SU-DHL-6 (cell line): ENCODE data around the gene OSBP2.
"Not testable (repeated sequence)": the region's sequence is repeated elsewhere in the genome, so short reads cannot be mapped to it uniquely, and the experiment has no call there.

ENCODE experiments used
- H2AFZ ChIP-seq: fragments of 200-600 bp; sonication (generic); 2 replicates; pipeline ENCODE4 v1.6.1; 2014; ENCODE audit warnings: low read depth, mild to moderate bottlenecking, moderate library complexity, mixed read lengths, antibody characterized with exemption, low read length; ENCODE audit not compliant: severe bottlenecking
- H3F3A ChIP-seq: fragments of 200-600 bp; shearing (Covaris generic); 2 replicates; pipeline ENCODE4 v1.6.0; 2016; ENCODE audit warnings: antibody characterized with exemption, mild to moderate bottlenecking; ENCODE audit not compliant: insufficient read depth
- H3K27ac ChIP-seq: fragments of 200-600 bp; sonication (generic); 2 replicates; pipeline ENCODE4 v1.5.1; 2016; ENCODE audit warnings: low read depth, mild to moderate bottlenecking, low read length, moderate library complexity, mixed read lengths
- H3K27me3 ChIP-seq: fragments of 200-600 bp; sonication (generic), shearing (Covaris generic); 2 replicates; pipeline ENCODE4 v1.6.0; 2014; ENCODE audit warnings: mild to moderate bottlenecking, low read length
- H3K36me3 ChIP-seq: fragments of 200-600 bp; sonication (generic); 2 replicates; pipeline ENCODE4 v1.6.1; 2014; ENCODE audit warnings: mild to moderate bottlenecking, low read length, mixed read lengths
- H3K4me2 ChIP-seq: fragments of 300-600, 200-600 bp; shearing (Covaris generic), sonication (generic); 2 replicates; pipeline ENCODE4 v1.6.0; 2014; ENCODE audit warnings: low read length, low read depth, mild to moderate bottlenecking; ENCODE audit not compliant: poor library complexity, severe bottlenecking
- H3K4me3 ChIP-seq: fragments of 200-600 bp; sonication (generic); 2 replicates; pipeline ENCODE4 v1.5.1; 2014; ENCODE audit warnings: antibody characterized with exemption, low read length, mild to moderate bottlenecking, mixed read lengths; ENCODE audit not compliant: insufficient read depth, poor library complexity, severe bottlenecking
- H3K79me2 ChIP-seq: fragments of 200-600 bp; sonication (generic); 2 replicates; pipeline ENCODE4 v1.6.1; 2014; ENCODE audit warnings: mild to moderate bottlenecking, low read length, moderate library complexity; ENCODE audit not compliant: insufficient read depth
- H3K9ac ChIP-seq: fragments of 200-600 bp; sonication (generic); 2 replicates; pipeline ENCODE4 v1.7.0; 2014; ENCODE audit warnings: mild to moderate bottlenecking, low read length
- H3K9me2 ChIP-seq: fragments of 200-600 bp; sonication (generic); replicated peaks from 2 replicates; pipeline ENCODE4 v1.6.1; 2014; ENCODE audit warnings: low read length; ENCODE audit not compliant: insufficient read depth
- H3K9me3 ChIP-seq: fragments of 200-600 bp; sonication (generic); 2 replicates; pipeline ENCODE4 v1.6.1; 2014; ENCODE audit warnings: low read length, mixed read lengths; ENCODE audit not compliant: insufficient read depth
- H4K20me1 ChIP-seq: fragments of 200-600 bp; sonication (generic); 2 replicates; pipeline ENCODE4 v1.6.1; 2014; ENCODE audit warnings: low read depth, mild to moderate bottlenecking, antibody characterized with exemption, low read length, moderate library complexity, mixed read lengths
- EZH2phosphoT487 ChIP-seq: fragments of 200-600 bp; sonication (generic), shearing (Covaris generic); conservative IDR thresholded peaks from 2 replicates; pipeline ENCODE4 v1.6.1; 2018; ENCODE audit warnings: mild to moderate bottlenecking, antibody characterized with exemption, low read length, moderate library complexity, mixed read lengths
- TF ChIP-seq, protein P1 (sequence below): fragments of 200-600 bp; sonication (generic); IDR thresholded peaks from one replicate; pipeline ENCODE4 v1.5.1; 2017; ENCODE audit warnings: antibody characterized with exemption, mild to moderate bottlenecking, low read length, moderate library complexity; ENCODE audit not compliant: insufficient read depth, poor library complexity, severe bottlenecking

Gene OSBP2

DNA sequence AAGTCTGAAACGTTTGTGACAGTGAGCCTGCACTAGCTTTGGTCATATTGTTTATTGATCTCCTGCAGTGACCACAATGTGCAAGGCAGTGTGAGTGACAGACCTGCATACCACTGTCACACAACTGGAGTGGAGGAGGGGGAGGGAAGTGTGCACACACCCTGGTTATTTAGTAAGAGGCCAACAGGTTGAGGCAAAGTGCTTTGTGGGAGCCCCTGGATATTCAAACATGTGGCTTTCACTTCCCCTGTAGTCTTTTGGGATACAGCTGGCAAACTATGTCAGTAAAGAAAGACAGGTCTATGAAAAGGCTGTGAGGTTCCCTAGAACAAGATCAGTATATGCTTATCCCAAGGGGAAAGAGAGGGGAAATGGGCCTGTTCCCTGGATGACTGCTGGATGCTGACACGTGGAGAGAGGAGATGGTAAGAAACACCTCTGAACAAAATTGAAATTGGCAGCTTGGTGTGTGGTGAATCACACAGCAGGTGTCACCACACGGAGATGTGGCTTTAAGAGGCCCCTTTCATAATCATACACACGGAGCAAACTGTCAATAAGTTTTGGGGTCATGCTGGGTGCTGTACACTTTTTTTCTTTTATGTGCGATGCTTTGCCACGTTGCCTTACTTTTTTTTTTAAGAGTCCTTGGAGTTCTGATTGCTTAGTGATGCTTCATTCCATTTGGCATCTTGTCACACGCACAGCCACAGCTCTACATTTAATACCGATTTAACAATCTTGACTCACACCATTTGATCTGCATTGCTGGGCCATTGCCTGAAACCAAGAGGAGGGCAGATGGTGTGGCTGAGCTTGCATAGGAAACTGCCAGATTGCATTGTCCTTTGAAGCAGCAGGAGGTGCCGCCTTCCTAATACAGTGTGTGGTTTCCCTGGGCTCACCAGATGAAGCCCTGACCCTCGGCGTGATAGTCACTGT is 11.3 kb downstream of the OSBP2 start:
- H3K27ac ChIP-seq = no peak overlapping the region
- no peaks in the 10 kb centered on the region for H3K27me3 ChIP-seq
- H3K9ac ChIP-seq = no peak overlapping the region
- no peak overlapping the region for H2AFZ ChIP-seq
- H3K79me2 ChIP-seq = no peaks in the 10 kb centered on the region
- H3K4me3 ChIP-seq = no peak overlapping the region
- no peak for TF ChIP-seq EZH2phosphoT487
- TF ChIP-seq, protein P1, sequence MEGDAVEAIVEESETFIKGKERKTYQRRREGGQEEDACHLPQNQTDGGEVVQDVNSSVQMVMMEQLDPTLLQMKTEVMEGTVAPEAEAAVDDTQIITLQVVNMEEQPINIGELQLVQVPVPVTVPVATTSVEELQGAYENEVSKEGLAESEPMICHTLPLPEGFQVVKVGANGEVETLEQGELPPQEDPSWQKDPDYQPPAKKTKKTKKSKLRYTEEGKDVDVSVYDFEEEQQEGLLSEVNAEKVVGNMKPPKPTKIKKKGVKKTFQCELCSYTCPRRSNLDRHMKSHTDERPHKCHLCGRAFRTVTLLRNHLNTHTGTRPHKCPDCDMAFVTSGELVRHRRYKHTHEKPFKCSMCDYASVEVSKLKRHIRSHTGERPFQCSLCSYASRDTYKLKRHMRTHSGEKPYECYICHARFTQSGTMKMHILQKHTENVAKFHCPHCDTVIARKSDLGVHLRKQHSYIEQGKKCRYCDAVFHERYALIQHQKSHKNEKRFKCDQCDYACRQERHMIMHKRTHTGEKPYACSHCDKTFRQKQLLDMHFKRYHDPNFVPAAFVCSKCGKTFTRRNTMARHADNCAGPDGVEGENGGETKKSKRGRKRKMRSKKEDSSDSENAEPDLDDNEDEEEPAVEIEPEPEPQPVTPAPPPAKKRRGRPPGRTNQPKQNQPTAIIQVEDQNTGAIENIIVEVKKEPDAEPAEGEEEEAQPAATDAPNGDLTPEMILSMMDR = no peak
- no peaks in the 10 kb centered on the region for H4K20me1 ChIP-seq
- no peaks in the 10 kb centered on the region for H3K36me3 ChIP-seq
- no peaks in the 10 kb centered on the region for H3K9me3 ChIP-seq
- H3K9me2 ChIP-seq = no peaks in the 10 kb centered on the region
- H3F3A ChIP-seq = no peaks in the 10 kb centered on the region
- H3K4me2 ChIP-seq = no peak overlapping the region

DNA sequence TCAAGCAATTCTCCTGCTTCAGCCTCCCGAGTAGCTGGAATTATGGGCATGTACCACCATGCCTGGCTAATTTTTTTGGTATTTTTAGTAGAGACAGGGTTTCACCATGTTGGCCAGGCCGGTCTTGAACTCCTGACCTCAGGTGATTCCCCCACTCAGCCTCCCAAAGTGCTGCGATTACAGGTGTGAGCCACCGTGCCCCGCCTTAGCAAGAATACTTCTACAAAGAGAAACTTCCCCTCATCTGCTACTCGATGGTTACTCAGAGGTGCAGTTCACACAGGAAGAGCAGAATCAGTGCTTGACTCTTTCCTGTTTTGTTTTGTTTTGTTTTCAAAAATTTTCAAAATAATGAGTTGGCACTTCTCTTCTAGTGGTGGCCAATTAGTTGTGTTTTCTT is 15.3 kb downstream of the OSBP2 start:
- H3K9me2 ChIP-seq, H3K4me3 ChIP-seq, H3K9me3 ChIP-seq, H2AFZ ChIP-seq, H3K27ac ChIP-seq, H3K4me2 ChIP-seq, H3F3A ChIP-seq, H3K9ac ChIP-seq, H4K20me1 ChIP-seq, H3K27me3 ChIP-seq, H3K79me2 ChIP-seq, H3K36me3 ChIP-seq: not testable (repeated sequence)

DNA sequence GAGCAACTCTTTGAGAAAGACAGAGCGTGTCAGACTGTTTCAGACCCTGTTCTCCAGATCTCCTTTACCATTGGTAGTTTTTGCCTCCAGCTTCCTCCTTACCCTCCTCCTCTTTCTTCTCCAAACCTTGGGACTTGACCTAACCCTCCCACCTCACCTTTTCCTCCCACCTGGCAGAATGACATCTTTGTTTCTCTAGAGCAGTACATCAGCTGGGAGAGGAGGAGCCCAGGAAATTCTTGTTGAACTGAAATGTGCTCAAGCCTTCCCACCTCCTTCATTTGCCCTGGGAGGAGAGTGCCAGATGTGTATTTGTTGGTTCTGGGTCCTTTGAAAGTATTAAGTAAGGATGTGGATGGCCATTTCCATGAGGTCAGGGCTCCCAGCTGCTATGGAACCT is 17.4 kb downstream of the OSBP2 start:
- Histone ChIP-seq H3K9me3 (no peaks in the 10 kb centered on the region), H3K27me3 (no peaks in the 10 kb centered on the region), H3K4me2 (no peak overlapping the region), H3K9me2 (no peaks in the 10 kb centered on the region), H3K4me3 (no peak overlapping the region), H3K36me3 (no peaks in the 10 kb centered on the region), H3K27ac (no peak overlapping the region), H3K9ac (no peak overlapping the region), H3F3A (no peaks in the 10 kb centered on the region), H4K20me1 (no peaks in the 10 kb centered on the region), H3K79me2 (no peaks in the 10 kb centered on the region), H2AFZ (no peak overlapping the region)
- no peak for TF ChIP-seq EZH2phosphoT487
- TF ChIP-seq, protein P1 = no peak

DNA sequence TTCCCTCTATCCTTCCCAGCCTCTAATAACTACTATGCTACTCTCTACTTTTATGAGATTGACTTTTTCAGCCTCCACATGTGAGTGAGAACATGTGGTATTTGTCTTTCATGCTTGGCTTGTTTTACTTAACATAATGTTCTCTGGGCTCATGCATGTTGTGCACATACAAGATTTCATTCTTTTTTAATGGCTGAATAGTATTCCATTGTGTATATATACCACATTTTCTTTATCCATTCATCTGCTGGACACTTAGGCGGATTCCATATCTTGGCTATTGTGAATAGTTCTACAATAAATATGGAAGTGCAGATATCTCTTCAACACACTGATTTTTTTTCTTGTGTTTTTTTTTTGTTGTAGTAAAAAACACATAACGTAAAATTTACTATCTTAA is 19.4 kb downstream of the OSBP2 start:
- Histone ChIP-seq H2AFZ (no peak overlapping the region), H3K4me3 (no peak overlapping the region), H3K79me2 (no peaks in the 10 kb centered on the region), H4K20me1 (no peaks in the 10 kb centered on the region), H3K9me3 (no peaks in the 10 kb centered on the region), H3K9me2 (no peaks in the 10 kb centered on the region), H3K36me3 (no peaks in the 10 kb centered on the region), H3K4me2 (no peak overlapping the region), H3K27ac (no peak overlapping the region), H3F3A (no peaks in the 10 kb centered on the region), H3K9ac (no peak overlapping the region), H3K27me3 (no peaks in the 10 kb centered on the region)
- TF ChIP-seq, protein P1 = no peak
- TF ChIP-seq EZH2phosphoT487 = no peak
